SKM-1 (cell line): ENCODE results near the gene KDM2B.

Source experiments
- DNase-seq: peaks from one replicate; lab custom pipeline; 2025; ENCODE audit not compliant: unreplicated experiment; lab: John Stamatoyannopoulos, UW

Gene KDM2B

DNA sequence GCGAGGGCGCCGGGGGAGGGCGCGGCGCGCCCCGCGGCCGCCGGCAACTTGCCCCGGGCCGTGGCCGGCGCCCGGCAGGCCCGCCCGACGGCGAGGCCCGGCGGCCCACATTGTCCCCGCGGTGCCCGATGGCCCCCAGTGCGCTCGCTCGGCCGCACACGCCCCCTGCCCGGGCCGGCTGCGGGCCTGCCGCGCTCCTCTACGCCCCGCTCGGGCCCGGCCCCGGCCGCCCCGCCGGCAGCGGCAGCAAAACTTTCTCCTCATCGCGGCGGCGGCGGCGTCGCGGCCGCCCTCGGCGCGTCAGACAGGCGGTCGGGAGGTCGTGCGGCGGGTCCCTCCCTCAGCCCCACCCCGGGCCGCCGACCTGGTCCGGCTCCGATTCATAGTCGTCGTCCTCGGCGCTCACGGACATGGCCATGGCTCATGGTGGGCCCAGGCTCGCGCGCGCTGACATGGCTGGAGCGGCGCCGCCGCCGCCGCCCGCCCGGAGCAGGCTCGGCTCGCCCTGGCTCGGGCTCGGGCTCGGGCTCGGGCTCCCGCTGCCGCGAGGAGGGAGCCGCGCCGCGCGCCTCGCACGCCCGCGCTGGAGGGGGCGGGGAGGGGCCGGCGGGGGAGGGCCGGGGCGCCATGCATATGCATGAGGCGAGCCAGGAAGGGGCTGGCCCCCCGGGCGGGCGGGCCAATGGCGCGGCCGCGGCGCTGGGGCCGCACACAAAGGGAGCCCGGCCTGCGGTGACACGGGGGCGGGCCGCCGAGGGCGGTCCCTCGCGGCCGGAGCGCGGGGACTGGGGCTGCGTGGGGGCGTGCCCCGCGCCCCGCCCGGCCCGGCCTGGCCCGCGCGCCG is 113.8 kb downstream of the KDM2B start:
- DNase-seq = no peak

DNA sequence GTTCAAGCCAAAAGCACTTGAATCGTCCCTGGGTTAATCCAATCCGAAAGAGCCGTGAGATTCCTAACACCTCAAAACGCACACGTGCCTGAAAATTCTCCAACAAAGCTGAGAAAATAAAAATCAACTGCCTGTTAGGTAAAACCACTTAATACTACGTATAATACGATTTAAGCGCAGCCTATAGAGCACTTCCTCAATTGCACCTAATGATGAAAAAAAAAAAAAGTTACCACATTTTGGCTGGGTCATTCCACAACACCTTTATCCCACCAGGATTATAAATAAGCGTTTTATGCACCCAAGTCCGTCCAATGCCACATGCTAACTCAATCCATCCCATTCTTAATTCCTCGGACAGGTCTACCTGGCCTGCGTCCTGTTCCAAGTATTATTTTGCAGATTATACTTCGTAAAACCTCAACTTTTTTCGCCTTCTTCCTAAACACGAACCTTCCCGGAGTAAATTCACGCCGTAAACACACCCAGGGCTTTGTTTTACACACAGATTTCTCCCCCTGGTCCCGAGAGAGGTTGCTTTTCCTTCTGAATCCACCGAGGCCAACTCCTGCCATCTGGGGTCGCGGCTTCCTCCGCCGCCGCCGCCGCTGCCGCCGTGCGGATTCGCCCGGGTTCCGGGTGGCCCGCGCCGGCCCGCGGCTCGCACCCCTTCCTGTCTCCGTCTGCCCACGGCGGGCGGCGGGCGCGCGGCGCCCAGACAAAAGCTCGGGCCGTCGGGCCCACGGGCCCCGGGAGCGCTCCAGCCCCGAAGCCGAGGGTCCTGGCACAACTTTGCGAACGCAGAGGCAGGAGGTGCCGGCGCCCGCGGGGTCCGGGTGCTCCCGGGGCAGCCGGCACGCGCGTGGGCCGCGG is 114.7 kb downstream of the KDM2B start:
- no peak for DNase-seq

DNA sequence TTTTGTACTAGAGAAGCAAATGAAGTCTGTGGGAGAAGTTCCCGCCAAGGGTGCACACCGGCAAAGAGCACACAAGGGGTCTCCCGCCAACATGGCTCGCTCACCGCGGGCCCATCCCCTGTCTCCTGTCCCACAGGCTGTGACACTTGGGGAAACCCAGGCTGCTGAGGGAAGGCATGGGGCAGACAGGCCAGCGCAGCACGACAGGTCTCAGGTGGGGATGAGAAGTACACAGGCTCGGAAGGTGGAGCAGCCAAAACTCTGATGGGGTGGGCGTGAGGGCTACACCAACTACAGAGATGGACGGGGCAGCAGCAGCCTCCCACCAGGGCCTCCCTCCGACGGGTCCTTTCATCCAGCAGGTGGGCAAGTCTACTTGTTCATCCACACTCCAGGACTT is 116.5 kb downstream of the KDM2B start:
- DNase-seq = no peak

DNA sequence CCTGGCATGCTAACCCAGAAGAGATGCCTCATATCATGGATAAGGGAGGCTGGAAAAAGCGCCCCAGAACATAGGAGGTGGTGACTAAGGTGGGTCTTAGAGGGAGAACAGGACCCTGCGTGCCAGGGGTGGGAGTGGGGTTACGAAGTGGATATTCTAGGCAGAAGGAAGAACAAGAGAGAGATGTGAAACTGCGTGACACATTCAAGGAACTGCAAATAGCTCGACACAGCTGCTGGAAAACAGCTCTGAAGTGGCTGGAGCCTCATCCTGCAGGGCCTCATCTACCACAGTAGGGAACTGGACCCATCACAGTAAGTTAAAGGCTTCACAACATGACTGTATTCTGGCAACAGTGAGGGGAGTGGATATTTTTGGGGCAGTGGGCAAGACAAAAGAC is 119.8 kb downstream of the KDM2B start:
- DNase-seq = no peak

DNA sequence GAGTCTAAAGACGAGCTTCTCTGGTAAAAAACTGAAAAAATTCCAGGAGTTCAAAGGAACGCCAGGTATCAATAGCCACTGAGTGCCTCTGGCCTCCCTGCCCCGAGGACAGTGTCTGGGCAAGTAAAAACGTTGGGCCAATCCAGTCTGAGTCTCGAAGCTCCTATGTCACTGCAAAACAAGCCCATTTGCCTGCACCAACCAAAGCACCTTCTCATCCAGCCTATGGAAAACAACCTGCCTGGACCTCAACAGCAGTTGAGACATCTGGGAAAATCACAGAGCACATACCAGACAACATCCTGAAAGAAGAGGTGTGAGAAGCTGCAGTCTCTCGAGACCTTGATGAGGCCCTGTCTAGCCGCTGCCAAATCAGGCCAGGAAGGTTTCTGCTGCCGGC is 124.3 kb downstream of the KDM2B start:
- DNase-seq = no peak

DNA sequence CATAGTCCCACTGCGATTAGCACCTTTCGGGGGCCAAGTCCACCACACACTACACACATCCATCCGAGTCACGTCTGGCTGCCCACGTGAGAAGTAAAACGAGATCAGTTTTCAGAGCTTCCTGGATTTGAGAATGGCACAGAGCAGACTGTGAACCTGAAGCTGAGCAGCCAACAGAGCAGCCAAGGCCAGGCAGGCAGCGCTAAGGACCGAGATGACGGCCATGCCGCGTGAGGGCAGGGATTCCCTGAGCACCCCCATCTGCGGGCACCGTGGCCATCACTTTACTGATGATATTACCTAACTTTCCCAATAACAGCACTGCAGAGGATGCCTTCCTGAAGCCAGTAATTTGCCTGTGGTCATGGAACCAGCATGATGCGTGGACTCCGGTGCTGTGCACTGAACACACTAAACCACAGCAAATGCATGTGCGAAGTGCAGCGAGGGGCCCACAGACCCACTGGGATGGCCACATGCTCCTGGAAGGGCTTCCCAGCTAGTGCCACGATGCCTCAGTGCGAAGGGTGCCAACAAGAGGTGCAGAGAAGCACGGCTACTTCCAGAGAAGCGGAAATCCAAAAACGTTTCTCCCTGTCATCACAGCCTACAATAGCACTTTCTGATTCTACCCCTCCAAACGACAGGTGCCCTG is 124.9 kb downstream of the KDM2B start:
- no peak for DNase-seq

DNA sequence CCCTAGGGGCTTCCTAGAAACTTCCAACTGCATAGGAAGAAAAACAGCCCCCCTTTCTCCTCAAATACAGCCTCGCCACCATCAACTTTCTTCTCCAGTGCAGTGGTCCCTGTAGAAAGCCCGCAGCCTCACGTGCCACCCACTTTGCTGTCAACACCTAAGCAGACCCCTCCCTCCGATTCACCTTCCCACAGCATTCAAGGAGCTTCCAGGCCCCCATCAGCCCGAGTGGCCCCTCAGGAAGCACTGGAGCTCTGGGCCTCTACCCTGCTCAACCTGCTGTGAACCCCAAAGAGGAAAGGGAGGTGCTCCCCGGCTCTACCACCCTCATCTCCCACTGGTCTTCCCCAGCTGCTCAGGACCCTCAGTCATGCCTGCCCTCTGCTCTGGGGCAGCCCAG is 125.9 kb downstream of the KDM2B start:
- DNase-seq = no peak

DNA sequence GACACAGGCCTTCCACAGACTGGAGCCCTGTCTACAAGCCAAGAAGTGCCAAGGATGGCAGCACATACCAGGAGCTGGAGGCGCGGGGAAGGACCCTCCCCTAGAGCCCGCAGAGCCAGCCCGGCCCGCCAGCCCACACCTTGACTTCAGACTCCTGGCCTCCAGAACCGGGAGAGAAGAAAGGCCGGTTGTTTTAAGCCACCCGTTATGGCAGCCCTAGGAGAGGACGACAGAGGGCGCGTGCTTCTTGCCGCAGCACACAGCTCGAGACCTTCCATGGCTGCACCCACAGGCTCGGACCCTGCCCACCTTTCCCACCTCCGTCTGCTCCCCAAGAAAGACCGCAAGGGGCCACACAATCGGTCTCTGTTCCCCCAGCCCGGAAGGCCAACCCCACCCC is 127.2 kb downstream of the KDM2B start:
- no peak for DNase-seq

DNA sequence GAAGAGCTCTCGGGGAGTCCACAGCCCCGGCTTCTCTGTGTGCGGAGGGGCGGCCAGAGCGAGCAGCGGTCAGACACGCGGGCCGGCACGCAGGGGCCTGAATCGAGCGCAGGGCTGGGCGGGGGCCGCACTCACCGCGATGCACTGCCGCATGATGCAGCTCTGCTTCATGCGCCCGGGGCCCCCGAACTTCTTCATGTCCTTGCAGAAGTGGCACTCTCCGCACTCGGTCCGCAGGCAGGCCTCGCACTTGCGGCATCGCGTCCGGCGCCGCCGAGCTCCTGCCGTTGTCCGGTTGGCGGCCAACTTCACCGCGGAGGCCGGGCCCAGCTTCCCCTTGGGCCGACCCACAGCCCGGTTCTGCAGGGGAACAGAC is 127.8 kb downstream of the KDM2B start:
- DNase-seq = no peak

DNA sequence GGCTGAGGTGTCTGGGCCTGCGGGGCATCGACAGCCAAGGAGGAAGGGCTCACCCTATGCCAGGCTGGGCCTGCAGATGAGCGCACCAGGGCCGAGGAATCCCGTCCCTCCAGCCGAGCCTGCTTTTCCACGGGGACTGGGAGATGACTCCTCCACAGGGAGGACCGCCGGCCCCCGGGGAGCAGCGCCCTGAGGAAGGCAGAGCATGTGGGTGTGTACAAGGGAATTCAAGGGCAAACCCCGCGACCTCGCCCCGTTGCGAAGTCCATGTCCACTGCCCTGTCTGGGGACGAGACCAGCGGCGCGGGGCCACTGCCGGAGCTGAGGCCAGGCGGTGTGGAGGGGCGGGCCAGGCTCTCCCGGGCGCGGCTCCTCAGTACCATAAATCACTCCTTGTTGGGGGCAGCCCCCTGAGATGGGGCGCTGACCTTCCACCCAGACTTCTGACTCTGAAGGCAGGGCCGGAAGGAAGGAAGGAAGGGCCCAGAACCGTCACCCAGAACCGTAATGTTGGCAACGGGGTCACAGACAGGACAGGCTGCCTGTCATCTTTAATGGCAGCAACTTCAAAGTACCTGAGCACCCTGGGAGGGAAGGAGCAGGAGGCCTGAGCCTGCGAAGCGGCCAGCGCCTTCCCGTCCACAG is 128.4 kb downstream of the KDM2B start:
- no peak for DNase-seq

DNA sequence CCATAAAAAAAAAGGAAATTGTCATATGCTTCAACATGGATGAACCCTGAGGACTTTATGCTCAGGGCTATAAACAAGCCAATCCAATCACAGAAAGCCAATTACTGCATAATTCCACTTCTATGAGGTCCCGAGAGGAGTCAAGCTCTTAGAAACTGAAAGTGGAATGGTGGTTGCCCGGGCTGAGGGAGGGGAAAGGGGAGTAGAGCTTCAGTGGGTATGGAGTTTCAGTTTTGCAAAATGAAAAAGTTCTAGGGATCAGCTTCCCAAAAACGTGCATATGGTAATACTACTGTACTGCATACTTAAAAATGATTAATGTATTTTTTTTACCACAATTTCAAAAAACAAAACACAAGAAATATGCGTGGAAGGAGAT is 128.9 kb downstream of the KDM2B start:
- no peak for DNase-seq

DNA sequence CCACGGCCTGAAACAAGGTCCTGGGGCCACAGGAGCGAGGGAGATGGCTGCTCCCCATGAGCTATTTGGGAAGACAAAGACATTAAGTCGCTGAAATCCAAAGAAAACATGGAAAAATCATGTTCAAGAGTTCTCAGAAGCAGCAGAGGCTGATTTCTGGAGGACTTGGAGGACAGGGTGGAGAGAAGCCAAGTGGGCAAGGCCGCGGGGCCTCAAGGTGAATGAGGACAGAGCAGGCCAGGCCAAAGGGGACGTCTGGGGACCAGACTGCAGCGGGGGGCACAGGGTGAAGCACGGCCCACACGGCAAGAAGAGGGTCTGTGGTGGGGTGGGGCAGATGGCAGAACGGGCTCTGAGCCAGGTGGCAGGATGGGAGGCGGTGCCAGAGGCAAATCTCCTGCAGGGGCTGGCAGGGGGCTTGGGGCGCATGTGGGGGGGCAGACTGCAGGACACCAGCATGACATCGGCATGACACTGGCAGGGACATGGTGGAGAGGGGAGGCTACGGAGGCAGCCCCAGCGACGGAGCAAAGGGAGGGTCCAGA is 132.0 kb downstream of the KDM2B start:
- no peak for DNase-seq

DNA sequence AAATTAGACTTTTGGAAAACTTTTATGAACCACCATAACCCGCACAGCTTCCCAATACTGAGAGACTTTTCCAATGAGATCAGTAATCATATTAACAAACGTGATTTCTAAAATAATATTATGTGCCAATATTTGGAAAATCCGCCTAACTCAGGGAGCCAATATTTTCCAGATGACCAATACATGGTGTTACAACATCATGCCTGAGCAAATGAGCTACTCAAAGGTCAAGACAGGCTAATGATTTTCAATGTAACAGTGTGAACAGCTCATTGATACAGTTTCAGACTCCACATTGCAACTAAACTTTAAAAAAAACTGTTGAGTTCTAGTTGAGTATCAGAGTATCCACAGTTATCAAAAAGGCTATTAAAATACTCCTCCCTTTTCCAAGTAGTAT is 134.1 kb downstream of the KDM2B start:
- DNase-seq = no peak

DNA sequence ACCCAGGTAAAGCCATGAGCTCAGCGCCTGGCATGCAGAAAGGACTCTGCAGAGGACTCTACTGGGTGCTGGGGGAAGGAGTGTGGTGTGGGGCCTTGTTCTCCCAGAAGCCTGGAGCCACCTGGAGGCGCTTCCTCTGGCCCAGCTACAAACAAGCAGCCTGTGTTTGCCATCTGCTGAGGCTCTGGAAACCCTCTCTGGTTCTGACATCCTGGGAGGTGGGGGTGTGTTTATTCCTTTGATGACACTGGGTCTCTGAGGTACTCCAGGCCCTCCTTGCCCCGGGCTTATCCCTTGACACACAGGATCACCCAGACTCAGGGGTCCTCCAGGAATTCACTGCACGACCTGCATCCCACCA is 136.0 kb downstream of the KDM2B start:
- no peak for DNase-seq

DNA sequence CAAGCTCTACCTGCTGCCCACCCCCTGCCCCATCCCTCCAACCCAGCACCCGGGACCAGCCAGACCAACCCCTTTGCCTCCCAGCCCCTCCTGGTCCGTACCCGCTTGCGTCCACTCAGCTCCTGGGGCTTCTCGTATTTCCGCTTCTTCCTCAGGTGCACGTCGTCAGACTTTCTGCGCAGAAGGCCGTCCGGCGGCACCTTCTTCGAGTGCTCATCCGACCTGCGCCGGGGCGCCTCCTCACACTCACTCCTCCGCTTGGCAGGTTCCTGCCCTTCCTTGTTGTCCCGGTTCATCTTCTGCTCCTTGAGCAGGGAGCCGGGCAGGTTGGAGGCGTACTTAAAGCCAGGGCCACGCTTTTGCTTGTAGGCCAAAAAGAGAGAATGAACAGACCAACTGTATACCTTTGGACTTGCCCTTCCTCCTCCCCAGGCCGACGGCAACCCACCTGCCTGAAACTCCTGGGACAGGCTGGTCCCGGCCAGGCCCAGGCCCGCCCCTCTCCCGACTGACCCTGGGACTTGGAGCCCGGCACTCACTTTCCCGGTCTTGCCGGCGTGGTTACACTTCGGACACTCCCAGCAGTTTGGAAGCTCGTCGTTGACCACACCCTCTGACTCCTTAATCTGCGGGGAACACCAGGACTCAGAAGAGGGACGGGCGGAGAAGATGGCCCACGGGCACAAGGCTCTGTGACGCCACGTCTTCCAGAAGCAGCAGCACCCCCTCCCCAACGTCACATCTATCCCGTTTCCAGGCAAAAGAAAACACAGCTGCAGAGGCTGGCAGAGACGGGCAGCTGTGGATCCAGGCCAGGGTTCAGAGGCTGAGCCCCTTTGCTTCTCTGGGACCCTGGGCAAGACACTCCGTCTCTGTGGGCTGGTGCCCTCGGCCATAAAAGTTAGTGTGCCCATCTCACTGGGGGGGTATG is 136.6 kb downstream of the KDM2B start:
- no peak for DNase-seq

DNA sequence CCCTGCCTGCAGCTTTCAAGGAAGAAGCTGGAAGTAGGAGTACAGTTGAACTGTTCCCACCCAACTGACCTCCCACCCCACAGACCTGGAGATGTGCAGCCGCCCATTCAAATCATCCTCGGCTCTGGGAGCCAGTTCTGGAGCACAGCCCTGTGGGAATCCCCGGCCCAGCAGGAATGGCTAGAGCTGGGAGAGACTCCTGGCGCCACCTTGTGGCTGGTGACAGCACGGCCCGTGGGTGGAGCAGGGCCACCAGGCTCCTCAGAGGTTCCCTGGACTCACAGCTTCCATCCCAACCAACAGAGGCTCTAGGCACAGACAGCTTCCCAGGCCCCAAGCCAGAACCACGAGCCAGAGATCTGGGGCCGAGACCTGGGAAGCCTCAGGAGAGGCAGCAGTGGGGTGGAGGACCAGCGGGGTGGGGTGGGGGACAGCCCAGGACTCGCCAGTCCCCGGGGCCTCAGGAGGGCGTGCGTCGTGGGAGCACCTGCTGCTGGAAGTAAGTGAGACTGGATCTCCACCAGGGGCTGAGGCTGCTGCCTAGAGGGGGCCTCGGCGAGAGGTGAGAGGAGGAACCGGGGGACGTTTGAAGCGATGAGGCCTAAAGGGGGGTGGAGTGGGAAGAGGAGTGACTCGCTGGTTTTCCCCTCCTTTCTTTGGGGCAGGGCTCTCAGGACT is 137.5 kb downstream of the KDM2B start:
- no peak for DNase-seq

DNA sequence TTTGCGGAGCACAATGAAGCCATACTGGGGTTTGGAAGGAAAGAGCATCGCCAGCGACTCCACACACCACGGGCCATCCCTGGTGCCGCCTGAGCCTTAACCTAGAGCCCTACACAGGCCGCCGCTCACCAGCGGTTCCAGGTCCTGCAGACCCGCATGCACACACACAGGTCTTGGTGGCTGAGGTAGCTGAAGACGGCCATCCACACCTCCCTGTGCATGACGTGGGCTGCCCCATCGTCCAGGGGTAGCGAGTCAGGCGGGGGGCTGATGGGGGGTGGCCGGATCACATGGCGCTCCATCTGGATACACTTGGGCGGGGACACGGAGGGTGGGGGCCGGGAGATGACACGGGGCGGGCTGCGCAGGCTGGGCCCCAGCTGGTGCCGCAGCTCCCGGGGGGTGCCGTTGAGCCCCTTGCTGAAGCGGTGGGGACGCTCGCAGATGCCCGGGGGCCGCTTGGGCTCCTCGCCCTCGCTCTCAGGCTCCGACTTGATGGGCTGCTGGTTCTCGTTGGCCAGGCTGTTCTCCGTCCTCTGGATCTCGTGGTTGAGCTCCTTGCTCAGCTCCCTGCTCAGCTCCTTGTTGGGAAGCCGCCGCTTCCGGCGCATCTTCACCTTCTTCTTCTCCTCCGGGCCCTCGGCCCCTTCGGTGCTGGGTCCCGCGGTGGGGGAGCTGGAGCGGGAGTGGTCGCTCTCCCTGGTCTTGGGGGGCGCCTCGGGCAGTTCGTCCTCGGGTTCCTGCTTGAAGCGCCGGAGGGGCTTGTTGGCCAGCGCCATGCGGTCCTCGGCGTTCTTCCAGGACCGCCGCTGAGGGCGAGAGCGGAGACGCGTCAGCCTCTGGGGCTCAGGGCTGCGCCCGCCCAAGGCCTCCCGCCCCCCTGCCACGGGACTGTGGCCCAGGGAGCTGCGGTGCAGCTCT is 138.5 kb downstream of the KDM2B start:
- no peak for DNase-seq

DNA sequence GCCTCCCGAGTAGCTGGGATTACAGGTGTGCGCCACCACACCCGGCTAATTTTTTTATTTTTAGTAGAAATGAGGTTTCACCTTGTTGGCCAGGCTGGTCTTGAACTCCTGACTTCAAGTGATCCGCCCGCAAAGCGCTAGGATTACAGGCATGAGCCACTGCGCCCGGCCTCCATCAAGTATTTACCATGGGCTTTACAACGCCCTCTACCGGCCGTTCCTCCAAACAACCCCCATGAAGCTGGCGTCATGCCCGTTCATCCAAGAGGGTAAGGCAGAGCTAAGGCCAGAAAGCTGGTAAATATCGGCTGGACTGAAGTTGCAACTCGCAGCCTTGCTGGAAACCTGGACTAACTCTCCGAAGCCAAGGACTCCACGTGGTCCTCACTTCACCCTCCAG is 139.3 kb downstream of the KDM2B start:
- no peak for DNase-seq
